ENCODE results near the gene EXOC3L4.

GRCh38 chr14:103093856-103094405, 594 bp upstream of the EXOC3L4 start:
- TF ChIP-seq CTCF (IDR thresholded peaks at IDR 0.05; ENCODE audit: low read depth, low read length) (no peak), POLR2A (IDR thresholded peaks at IDR 0.05; ENCODE audit: extremely low read depth, insufficient read length) (no peak), MYC (IDR thresholded peaks at IDR 0.05; ENCODE audit: low read depth, low read length) (no peak)
- TF ChIP-seq, protein P1, sequence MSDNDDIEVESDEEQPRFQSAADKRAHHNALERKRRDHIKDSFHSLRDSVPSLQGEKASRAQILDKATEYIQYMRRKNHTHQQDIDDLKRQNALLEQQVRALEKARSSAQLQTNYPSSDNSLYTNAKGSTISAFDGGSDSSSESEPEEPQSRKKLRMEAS (IDR thresholded peaks at IDR 0.05; ENCODE audit: low read depth, low read length) = no peak
